Cardiac ventricle fibroblast (primary cell): ENCODE data around the gene TTLL10. TPM values are rescaled to one million over a fixed set of nuclear protein-coding genes. Genes with fewer than 3 reads are reported as not detected.

Experiments used
- total RNA-seq: library from RNA; depleted of rRNA; stranded (reverse); fragments of >200 nt; gene quantifications from 2 replicates; pipeline ENCODE4 v1.2.3, GENCODE V29; 2015

TTLL10 gene
- total RNA-seq, result not detected in 2 replicates

GRCh38 chr1:1173793-1174415 lies at the start of gene TTLL10:
TSS of gene TTLL10 (plus strand) at chr1:1173880. CDS start at chr1:1179216, 5,336 bp downstream.

DNA sequence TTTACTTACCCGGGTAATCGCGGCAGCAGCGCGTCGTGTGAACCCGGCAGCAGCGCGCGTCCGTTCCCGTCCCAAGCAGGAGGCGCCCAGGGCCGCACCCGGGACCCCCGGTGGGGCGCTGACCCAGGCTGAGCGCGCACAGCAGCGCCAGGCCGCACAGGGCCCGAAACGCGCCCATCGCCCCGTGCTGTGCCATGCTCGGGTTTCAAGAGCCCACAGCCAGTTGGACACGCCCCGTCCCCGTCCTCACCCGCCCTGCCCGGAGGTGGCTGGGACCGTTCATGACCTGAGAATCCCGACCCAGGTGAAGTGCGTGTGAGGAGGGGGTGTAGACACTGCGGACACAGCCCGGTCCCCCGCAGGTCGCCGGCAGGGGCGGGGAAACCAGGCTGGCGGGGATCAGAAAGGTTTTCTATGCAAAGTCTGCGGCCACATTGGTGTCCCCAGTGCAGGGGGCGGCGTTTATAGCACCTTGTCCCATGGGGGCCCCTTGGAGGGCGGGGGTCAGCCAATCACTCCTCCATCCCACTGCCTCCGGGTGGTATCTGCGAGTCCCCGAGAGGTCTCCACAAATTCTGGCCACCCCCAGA lies 32.8 kb downstream of the TTLL10 start, which contains the start of gene TNFRSF18:
Gene TNFRSF18 (minus strand): TSS at position 217 of the 590 bp plus-strand sequence. CDS start 21 bp downstream, at position 196.

GRCh38 chr1:1213345-1214265 lies 39.9 kb downstream of the TTLL10 start, which contains the start of gene TNFRSF4:
TSS of gene TNFRSF4 (minus strand) at chr1:1214153. CDS start at chr1:1214127, 26 bp downstream.

DNA sequence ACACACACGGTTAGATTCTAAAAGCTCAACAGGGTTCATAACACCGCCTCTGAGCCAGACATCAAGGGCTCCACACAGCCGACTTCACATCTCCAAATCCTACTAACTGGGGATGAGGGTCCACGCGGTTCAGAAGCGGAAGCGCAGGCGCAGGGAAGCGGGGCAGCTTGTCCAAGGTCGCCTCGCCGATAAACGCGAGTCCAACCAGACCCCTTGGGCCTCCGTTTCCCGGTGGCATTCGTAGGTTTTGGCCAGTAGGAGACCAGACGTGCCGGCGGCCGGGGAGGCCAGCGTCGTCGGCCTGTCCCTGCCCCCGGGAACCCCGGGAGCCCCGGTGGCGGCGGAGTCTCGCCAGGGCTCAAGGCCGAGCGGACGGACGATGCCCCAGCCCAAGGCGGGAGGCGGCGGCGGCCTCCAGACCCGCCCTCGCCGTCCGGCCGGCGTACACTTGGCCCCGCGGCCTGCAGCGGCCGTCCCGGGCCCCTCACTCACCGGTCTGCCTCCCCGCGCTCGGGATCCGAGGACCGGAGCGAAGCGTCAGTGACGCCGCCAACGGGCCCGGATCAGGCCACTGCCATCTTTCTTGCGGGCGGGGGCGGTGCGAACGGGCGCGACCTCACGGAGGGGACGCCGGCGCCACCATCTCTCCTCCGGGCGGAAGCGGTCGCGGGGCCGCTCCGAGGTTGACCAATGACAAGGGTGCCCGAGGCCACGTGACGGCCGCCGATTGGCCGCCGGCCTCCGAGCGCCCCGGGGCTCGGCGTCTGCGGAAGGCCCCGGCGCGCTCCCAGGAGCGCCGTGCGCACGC lies 57.9 kb downstream of the TTLL10 start, which contains the start of gene SDF4:
Gene SDF4 (minus strand): TSS at position 602 of the 808 bp plus-strand sequence. CDS start 3,229 bp downstream, outside the sequence.

GRCh38 chr1:1232208-1232795 lies 58.6 kb downstream of the TTLL10 start, which contains the start of gene B3GALT6:
TSS of gene B3GALT6 (plus strand) at chr1:1232237. CDS start at chr1:1232279, 42 bp downstream.

GRCh38 chr1:1246577-1247340 lies 73.1 kb downstream of the TTLL10 start, which contains the start of gene C1QTNF12:
TSS of gene C1QTNF12 (minus strand) at chr1:1246722. CDS start at chr1:1246690, 32 bp downstream.

Other genes with a start within 250 kb of the TTLL10 start
- 11.4 and 12.5 TPM in 2 replicates for gene SAMD11, start 250.0 kb upstream of the TTLL10 start, total RNA-seq
- 36.6 and 46.5 TPM in 2 replicates for gene NOC2L, start 214.6 kb upstream of the TTLL10 start, total RNA-seq
- gene KLHL17, start 213.3 kb upstream of the TTLL10 start, total RNA-seq, result 4.4 and 4.5 TPM in 2 replicates
- gene PLEKHN1, start 207.4 kb upstream of the TTLL10 start, total RNA-seq, result 0.24 and 0.50 TPM in 2 replicates
- gene PERM1, start 191.8 kb upstream of the TTLL10 start, total RNA-seq, result not detected in 2 replicates
- 4.9 and 6.0 TPM in 2 replicates for gene HES4, start 173.8 kb upstream of the TTLL10 start, total RNA-seq
- 44.0 and 76.6 TPM in 2 replicates for gene ISG15, start 160.4 kb upstream of the TTLL10 start, total RNA-seq
- 47.6 and 49.2 TPM in 2 replicates for gene AGRN, start 153.8 kb upstream of the TTLL10 start, total RNA-seq
- gene RNF223, start 99.6 kb upstream of the TTLL10 start, total RNA-seq, result not detected in 2 replicates
- 5.5 and 11.3 TPM in 2 replicates for gene C1orf159, start 57.8 kb upstream of the TTLL10 start, total RNA-seq
- gene TNFRSF18, start 32.7 kb downstream of the TTLL10 start, total RNA-seq, result 4.1 TPM in 1 of 2 replicates, not detected in the other
- gene TNFRSF4, start 40.3 kb downstream of the TTLL10 start, total RNA-seq, result 3.3 and 5.9 TPM in 2 replicates
- 201 and 230 TPM in 2 replicates for gene SDF4, start 58.1 kb downstream of the TTLL10 start, total RNA-seq
- gene B3GALT6, start 58.4 kb downstream of the TTLL10 start, total RNA-seq, result 32.1 and 35.6 TPM in 2 replicates
- 0.25 and 0.93 TPM in 2 replicates for gene C1QTNF12, start 72.8 kb downstream of the TTLL10 start, total RNA-seq
- 37.2 and 39.1 TPM in 2 replicates for gene UBE2J2, start 100.0 kb downstream of the TTLL10 start, total RNA-seq
- 0.44 and 1.2 TPM in 2 replicates for gene SCNN1D, start 106.6 kb downstream of the TTLL10 start, total RNA-seq
- 24.8 and 30.2 TPM in 2 replicates for gene ACAP3, start 134.1 kb downstream of the TTLL10 start, total RNA-seq
- gene PUSL1, start 134.7 kb downstream of the TTLL10 start, total RNA-seq, result 32.4 and 33.3 TPM in 2 replicates
- gene INTS11, start 150.8 kb downstream of the TTLL10 start, total RNA-seq, result 55.9 and 57.5 TPM in 2 replicates
- 23.7 and 25.1 TPM in 2 replicates for gene CPTP, start 150.9 kb downstream of the TTLL10 start, total RNA-seq
- 0.06 TPM in 1 of 2 replicates, not detected in the other for gene TAS1R3, start 157.4 kb downstream of the TTLL10 start, total RNA-seq
- gene DVL1, start 175.5 kb downstream of the TTLL10 start, total RNA-seq, result 34.1 and 38.3 TPM in 2 replicates
- 630 and 641 TPM in 2 replicates for gene MXRA8, start 184.7 kb downstream of the TTLL10 start, total RNA-seq
- gene AURKAIP1, start 201.3 kb downstream of the TTLL10 start, total RNA-seq, result 105 and 109 TPM in 2 replicates
- gene CCNL2, start 225.5 kb downstream of the TTLL10 start, total RNA-seq, result 119 and 121 TPM in 2 replicates
- gene MRPL20, start 233.4 kb downstream of the TTLL10 start, total RNA-seq, result 91.9 and 98.0 TPM in 2 replicates
- gene ANKRD65, start 247.4 kb downstream of the TTLL10 start, total RNA-seq, result 0.20 and 1.00 TPM in 2 replicates